ENCODE measurements around the gene PCTP. TPM values are rescaled to one million over a fixed set of nuclear protein-coding genes. Genes with fewer than 3 reads are reported as not detected.
A peak's percentile ranks its signal among the peaks of the same experiment; 100 is the strongest.

PCTP gene
- total and polyA plus RNA-seq, 2 experiments from 2014 or later, result 22.7 to 35.4 TPM

DNA sequence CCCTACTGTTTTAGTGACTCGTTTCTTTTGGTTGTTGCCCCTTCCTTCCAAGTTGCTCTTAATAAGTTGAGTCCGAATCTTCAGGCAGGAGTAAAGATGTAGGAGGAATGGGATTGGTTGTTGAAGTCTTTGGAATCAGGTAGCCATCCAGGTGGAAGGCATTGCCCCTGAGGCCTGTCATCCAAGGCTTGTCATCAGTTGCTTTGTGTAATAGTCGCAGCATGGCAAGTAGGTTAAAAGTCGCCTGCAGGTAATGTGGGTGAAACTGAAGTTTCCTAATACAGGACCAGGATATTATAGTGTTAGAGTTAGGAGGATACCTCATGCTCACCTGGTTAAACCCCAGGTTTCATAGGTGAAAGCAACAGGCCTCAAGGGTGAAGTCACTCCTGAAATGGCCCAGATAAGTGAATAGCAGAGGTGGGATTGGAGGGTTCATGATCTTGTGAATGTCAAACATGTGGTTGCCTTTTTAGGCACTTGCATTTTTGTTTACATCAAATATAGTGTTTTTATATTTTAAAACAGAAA, 934 bp downstream of the PCTP start:
- 67% methylated on average over 4 of the region's 4 CpGs for WGBS (ENCODE audit: low lambda C conversion rate, missing lambda C conversion rate)
- no peaks in the 10 kb centered on the region for H3K9me3 ChIP-seq (ENCODE audit: low read depth)
- peak overlapping the region; percentile 93 for H3K27ac ChIP-seq
- H3K36me3 ChIP-seq (replicated peaks; ENCODE audit: insufficient read depth, low read depth), result no peaks in the 10 kb centered on the region
- no peaks in the 10 kb centered on the region for H4K20me1 ChIP-seq (ENCODE audit: insufficient read depth, poor library complexity, severe bottlenecking)
- TF ChIP-seq, protein P1, sequence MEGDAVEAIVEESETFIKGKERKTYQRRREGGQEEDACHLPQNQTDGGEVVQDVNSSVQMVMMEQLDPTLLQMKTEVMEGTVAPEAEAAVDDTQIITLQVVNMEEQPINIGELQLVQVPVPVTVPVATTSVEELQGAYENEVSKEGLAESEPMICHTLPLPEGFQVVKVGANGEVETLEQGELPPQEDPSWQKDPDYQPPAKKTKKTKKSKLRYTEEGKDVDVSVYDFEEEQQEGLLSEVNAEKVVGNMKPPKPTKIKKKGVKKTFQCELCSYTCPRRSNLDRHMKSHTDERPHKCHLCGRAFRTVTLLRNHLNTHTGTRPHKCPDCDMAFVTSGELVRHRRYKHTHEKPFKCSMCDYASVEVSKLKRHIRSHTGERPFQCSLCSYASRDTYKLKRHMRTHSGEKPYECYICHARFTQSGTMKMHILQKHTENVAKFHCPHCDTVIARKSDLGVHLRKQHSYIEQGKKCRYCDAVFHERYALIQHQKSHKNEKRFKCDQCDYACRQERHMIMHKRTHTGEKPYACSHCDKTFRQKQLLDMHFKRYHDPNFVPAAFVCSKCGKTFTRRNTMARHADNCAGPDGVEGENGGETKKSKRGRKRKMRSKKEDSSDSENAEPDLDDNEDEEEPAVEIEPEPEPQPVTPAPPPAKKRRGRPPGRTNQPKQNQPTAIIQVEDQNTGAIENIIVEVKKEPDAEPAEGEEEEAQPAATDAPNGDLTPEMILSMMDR (IDR thresholded peaks at IDR 0.05; ENCODE audit: poor library complexity), result no peak
- no peak for TF ChIP-seq EZH2 (IDR thresholded peaks at IDR 0.05; ENCODE audit: borderline replicate concordance)
- TF ChIP-seq EZH2phosphoT487 (IDR thresholded peaks at IDR 0.05; ENCODE audit: low read depth, severe bottlenecking, unreplicated experiment), result no peak
- H3K4me3 ChIP-seq, result peak overlapping the region; percentile 86
- H2AFZ ChIP-seq, result peak overlapping the region; percentile 88
- H3K4me2 ChIP-seq, result peak overlapping the region; percentile 88
- no peaks in the 10 kb centered on the region for H3K9me2 ChIP-seq (replicated peaks; ENCODE audit: insufficient read depth)
- peak; percentile 17 for DNase-seq (ENCODE audit: low spot score)
- H3K4me1 ChIP-seq (ENCODE audit: insufficient read depth), result peaks cover 7% of the 10 kb centered on the region
- H3K27me3 ChIP-seq, result no peaks in the 10 kb centered on the region
- H3K79me2 ChIP-seq, result peaks cover 53% of the 10 kb centered on the region

DNA sequence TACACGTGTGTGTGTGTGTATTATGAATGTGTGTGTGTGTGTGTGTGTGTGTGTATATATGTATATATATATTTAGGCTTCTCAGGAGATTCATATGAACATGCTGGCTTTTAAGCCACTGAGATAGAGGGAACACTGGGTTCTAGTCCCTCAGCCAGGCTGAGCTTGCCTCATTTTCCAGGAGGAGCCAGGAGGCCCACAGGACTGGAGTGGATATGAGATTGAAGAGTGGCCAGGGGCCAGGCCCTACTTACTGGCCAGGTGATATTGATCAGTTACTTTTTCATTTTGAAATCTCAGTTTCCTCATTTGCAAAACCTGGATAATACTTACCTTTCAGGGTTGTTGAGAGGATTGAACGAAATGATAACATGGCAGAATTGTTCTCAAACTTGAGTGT, 5.8 kb downstream of the PCTP start:
- TF ChIP-seq EZH2 (IDR thresholded peaks at IDR 0.05; ENCODE audit: borderline replicate concordance) (no peak), EZH2phosphoT487 (IDR thresholded peaks at IDR 0.05; ENCODE audit: low read depth, severe bottlenecking, unreplicated experiment) (no peak)
- TF ChIP-seq, protein P1 (IDR thresholded peaks at IDR 0.05; ENCODE audit: poor library complexity), result no peak
- no peaks in the 10 kb centered on the region for H4K20me1 ChIP-seq (ENCODE audit: insufficient read depth, poor library complexity, severe bottlenecking)
- H3K27ac ChIP-seq, result no peak overlapping the region
- no peaks in the 10 kb centered on the region for H3K9me2 ChIP-seq (replicated peaks; ENCODE audit: insufficient read depth)
- H3K4me1 ChIP-seq (ENCODE audit: insufficient read depth), result peaks cover 8% of the 10 kb centered on the region
- H3K79me2 ChIP-seq, result peaks cover 90% of the 10 kb centered on the region
- H3K9me3 ChIP-seq (ENCODE audit: low read depth), result no peaks in the 10 kb centered on the region
- WGBS (ENCODE audit: low lambda C conversion rate, missing lambda C conversion rate), result 96% methylated on average over 2 of the region's 2 CpGs
- no peak overlapping the region for H2AFZ ChIP-seq
- no peaks in the 10 kb centered on the region for H3K36me3 ChIP-seq (replicated peaks; ENCODE audit: insufficient read depth, low read depth)
- DNase-seq (ENCODE audit: low spot score), result no peak
- H3K4me3 ChIP-seq, result no peak overlapping the region
- H3K4me2 ChIP-seq, result no peak overlapping the region
- no peaks in the 10 kb centered on the region for H3K27me3 ChIP-seq

DNA sequence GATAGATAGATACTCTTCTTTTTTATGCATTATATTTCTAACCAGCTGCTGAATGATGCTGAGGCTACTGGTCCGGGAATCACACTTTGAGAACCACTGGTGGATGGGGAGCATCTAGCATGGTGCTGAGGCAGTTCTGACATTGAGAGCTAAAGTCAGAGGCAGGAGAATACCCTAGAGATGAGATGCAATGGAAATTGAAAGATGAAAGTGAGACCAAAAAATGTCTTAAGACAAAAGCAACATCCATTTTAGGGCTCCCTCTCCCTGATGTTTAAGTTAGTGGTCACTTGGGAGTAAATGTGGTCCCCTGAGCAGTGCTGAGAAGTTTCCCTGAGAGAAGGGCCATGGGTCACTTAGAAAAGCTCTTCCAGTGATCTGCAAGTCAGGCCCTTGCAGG, 6.8 kb downstream of the PCTP start:
- TF ChIP-seq, protein P1 (IDR thresholded peaks at IDR 0.05; ENCODE audit: poor library complexity), result no peak
- TF ChIP-seq EZH2phosphoT487 (IDR thresholded peaks at IDR 0.05; ENCODE audit: low read depth, severe bottlenecking, unreplicated experiment) (no peak), EZH2 (IDR thresholded peaks at IDR 0.05; ENCODE audit: borderline replicate concordance) (no peak)
- no peak for DNase-seq (ENCODE audit: low spot score)
- Histone ChIP-seq H3K4me2 (no peak overlapping the region), H3K36me3 (replicated peaks; ENCODE audit: insufficient read depth, low read depth) (no peaks in the 10 kb centered on the region), H3K4me3 (no peak overlapping the region), H3K9me2 (replicated peaks; ENCODE audit: insufficient read depth) (no peaks in the 10 kb centered on the region), H4K20me1 (ENCODE audit: insufficient read depth, poor library complexity, severe bottlenecking) (no peaks in the 10 kb centered on the region), H3K9me3 (ENCODE audit: low read depth) (no peaks in the 10 kb centered on the region), H2AFZ (no peak overlapping the region), H3K27me3 (no peaks in the 10 kb centered on the region), H3K27ac (no peak overlapping the region), H3K4me1 (ENCODE audit: insufficient read depth) (peaks cover 10% of the 10 kb centered on the region), H3K79me2 (peaks cover 90% of the 10 kb centered on the region)
- WGBS (ENCODE audit: low lambda C conversion rate, missing lambda C conversion rate), result 100% methylated on average over 1 of the region's 1 CpG

DNA sequence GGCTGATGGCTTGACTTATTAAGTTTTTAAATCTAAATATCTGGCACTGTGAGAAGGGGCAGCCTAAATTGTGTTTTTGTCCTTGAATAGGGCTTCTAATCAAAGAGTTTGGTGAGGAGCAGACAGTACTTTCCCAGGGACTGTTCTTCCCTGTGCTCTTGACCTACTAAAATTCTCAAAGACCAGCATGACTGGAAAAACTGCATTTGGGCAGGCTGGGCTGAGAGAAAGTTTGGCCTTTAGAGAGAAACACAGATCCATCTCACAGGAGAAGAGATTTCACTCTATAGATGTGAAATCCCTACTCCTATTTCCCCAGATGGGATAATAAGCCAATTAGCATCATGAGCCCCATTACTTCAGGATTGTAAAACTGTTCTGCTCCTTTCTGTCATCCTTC, 7.3 kb downstream of the PCTP start:
- Histone ChIP-seq H3K4me2 (no peak overlapping the region), H3K36me3 (replicated peaks; ENCODE audit: insufficient read depth, low read depth) (no peaks in the 10 kb centered on the region), H3K9me3 (ENCODE audit: low read depth) (no peaks in the 10 kb centered on the region), H2AFZ (no peak overlapping the region), H3K27me3 (no peaks in the 10 kb centered on the region), H3K4me1 (ENCODE audit: insufficient read depth) (peaks cover 10% of the 10 kb centered on the region), H3K9me2 (replicated peaks; ENCODE audit: insufficient read depth) (no peaks in the 10 kb centered on the region), H4K20me1 (ENCODE audit: insufficient read depth, poor library complexity, severe bottlenecking) (no peaks in the 10 kb centered on the region), H3K4me3 (no peak overlapping the region), H3K79me2 (peaks cover 90% of the 10 kb centered on the region), H3K27ac (no peak overlapping the region)
- TF ChIP-seq EZH2 (IDR thresholded peaks at IDR 0.05; ENCODE audit: borderline replicate concordance) (no peak), EZH2phosphoT487 (IDR thresholded peaks at IDR 0.05; ENCODE audit: low read depth, severe bottlenecking, unreplicated experiment) (no peak)
- TF ChIP-seq, protein P1 (IDR thresholded peaks at IDR 0.05; ENCODE audit: poor library complexity), result no peak
- no peak for DNase-seq (ENCODE audit: low spot score)
